Activated effector memory CD4-positive, alpha-beta T cell treated with anti-CD3 and anti-CD28 coated beads, Interleukin-2, amount 50 U/mL, for 16 hours (primary cell): Measurements from ENCODE around the gene SETD9.

ENCODE experiments used
- DNase-seq: peaks from one replicate; pipeline ENCODE4 v3.0.0-alpha.2; 2020

The SETD9 gene

GRCh38 chr5:56941981-56942380 is 32.6 kb downstream of the SETD9 start:
- DNase-seq = no peak

GRCh38 chr5:56947052-56947451 is 37.7 kb downstream of the SETD9 start:
- DNase-seq = no peak

DNA sequence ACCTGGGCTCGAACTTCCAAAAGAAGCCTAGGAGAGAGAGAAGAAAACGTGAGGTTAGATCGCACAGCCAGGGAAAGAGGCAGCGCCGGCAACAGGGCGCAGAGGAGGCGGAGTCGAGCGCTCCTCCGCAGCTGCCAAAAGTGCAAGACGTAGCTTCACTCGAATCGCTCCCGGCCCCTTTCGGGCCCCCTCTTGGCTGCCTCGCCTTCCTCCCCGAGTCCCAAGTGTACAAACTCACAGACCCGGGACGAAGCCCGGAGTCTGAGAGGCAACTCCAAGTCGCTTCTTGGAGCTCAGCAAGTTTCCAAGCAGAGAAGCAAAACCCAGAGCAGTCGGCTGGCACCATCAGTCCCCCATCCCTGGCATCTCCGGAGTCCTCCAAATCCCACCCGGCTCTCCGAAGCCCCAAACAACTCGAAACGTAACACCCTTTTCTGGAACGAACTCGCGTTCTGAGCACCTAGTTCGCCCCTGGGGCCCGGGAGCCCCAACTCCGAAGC is 41.3 kb downstream of the SETD9 start:
- DNase-seq = peak; percentile 85

DNA sequence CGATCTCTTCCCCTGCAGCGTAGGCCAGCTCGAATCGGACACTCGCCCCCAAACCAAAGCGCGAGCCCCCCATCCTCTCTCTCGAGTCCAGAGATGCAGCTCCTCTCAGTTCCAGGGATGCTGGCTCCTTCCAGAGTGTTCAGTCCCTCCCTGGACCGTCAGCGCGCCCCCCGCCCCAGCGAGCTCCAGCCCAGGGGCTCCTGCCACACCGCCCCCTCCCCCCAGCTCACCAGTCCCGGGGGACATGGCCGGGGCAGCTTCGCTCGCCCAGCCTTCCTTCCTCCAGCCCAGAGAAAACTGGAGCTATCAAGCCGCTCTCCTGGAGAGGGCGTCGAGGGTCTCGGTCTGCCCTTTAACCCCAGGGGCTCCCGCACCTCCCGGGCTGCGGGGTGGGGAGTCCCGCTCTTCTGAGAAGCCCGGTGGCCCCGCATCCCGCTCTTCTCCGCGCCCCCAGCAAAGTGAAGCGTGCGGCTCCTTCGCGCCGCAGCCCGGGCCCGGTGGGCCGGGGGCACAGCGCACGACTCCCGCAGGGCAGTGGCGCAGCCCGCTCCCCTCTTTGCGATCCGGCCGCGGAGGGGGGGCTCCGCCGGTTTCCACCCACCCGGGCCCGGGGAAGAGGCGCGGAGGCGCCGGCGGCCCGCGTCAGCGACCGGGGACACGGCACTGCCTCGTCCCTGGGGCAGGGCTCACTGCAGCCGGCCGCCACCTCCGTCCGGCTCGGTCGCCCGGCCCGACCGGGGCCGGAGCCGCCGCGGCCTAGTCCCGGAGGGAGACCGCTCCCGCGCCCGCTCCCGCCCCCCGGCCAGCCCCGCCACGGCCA is 41.9 kb downstream of the SETD9 start:
- DNase-seq = peak; percentile 73

GRCh38 chr5:56951946-56952691 is 42.7 kb downstream of the SETD9 start, which contains the start of gene MIER3:
Gene MIER3, minus strand, starts transcription at chr5:56952123. Its CDS starts 21 bp downstream, at chr5:56952102.
- DNase-seq = peak; percentile 93

GRCh38 chr5:56954262-56954661 is 44.9 kb downstream of the SETD9 start:
- no peak for DNase-seq

GRCh38 chr5:56958595-56958994 is 49.2 kb downstream of the SETD9 start:
- no peak for DNase-seq

DNA sequence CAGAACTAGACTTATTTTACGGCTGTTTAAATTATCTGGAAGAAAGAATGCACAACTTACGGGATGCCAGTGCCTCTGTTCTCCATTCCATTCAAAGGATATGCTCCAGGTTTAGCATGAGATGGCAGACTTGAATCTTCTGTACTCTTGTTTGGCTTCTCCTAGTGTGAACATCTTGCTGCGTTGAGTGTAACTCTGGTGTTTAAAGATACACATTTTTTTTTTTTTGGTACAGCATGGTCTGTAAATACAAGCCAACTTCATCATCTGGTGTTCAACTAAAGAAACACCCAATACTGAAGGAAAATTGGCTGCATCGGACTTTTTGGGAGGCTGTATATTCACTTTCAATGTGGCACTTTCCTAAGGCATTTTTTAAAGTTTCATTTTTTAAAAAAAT is 49.9 kb downstream of the SETD9 start:
- DNase-seq = no peak

GRCh38 chr5:56961746-56962145 is 52.4 kb downstream of the SETD9 start:
- no peak for DNase-seq

- DNase-seq = no peak
Observed at GRCh38 chr5:56962286-56962685, 52.9 kb downstream of the SETD9 start.

DNA sequence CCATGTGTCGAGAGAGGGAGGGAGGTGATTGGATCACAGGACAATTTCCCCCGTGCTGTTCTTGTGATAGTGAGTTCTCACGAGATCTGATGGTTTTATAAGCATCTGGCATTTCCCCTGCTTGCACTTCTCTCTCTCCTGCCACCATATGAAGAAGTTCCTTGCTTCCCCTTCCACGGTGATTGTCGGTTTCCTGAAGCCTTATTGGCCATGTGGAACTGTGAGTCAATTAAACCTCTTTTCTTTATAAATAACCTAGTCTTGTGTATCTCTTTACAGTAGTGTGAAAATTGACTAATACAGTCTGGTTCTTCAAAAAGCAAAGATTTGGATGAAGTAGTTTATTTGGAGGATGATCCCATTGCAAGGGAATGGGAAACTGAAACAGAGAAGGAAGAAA is 53.9 kb downstream of the SETD9 start:
- no peak for DNase-seq

DNA sequence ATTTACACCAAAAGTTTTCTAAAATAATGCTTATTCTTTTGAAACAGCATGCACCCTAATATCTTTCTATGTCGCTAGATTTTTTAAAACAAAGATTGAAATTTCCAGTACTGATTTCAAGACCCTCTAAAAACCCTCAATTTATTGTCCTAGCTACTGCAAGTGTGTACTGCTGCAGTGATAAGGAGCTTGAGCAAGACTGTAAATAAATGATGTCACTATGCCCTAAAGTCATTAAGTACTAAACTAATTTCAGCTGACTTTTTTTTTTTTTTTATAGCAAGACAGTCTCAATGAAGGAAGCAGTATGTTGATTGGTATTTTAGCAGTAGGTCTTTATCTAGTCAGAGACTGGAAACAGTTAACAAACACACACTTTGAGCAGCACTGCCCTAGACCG is 54.8 kb downstream of the SETD9 start:
- DNase-seq = no peak
